H9 (cell line): ENCODE measurements around the gene TDP2. TPM values are rescaled to one million over a fixed set of nuclear protein-coding genes. Genes with fewer than 3 reads are reported as not detected.
"Not testable (repeated sequence)": the region's sequence is repeated elsewhere in the genome, so short reads cannot be mapped to it uniquely, and the experiment has no call there.

Source experiments
- DNase-seq: peaks from one replicate; pipeline ENCODE4 v3.0.0-alpha.2; 2017
- H2AFZ ChIP-seq: one replicate; pipeline ENCODE4 v1.6.1; 2013; ENCODE audit warnings: mild to moderate bottlenecking, low read length, control low read depth, moderate library complexity
- H2AK5ac ChIP-seq: 2 replicates; pipeline ENCODE4 v1.6.1; 2013; ENCODE audit warnings: low read length, control low read depth, mixed read lengths; ENCODE audit not compliant: insufficient read length
- H2BK120ac ChIP-seq: one replicate; pipeline ENCODE4 v1.6.1; 2013; ENCODE audit warnings: low read depth, mild to moderate bottlenecking, low read length, control low read depth, inconsistent platforms; ENCODE audit not compliant: poor library complexity, severe bottlenecking
- H2BK12ac ChIP-seq: 2 replicates; pipeline ENCODE4 v1.6.1; 2013; ENCODE audit warnings: low read length, control low read depth, mixed read lengths, low read depth; ENCODE audit not compliant: insufficient read length
- H2BK15ac ChIP-seq: 2 replicates; pipeline ENCODE4 v1.6.1; 2013; ENCODE audit warnings: low read depth, low read length, control low read depth
- H2BK20ac ChIP-seq: one replicate; pipeline ENCODE4 v1.6.1; 2013; ENCODE audit warnings: low read depth, mild to moderate bottlenecking, low read length, control low read depth, inconsistent platforms; ENCODE audit not compliant: poor library complexity, severe bottlenecking
- H2BK5ac ChIP-seq: 2 replicates; pipeline ENCODE4 v1.6.1; 2013; ENCODE audit warnings: low read length, control low read depth, mixed read lengths; ENCODE audit not compliant: insufficient read length
- H3K14ac ChIP-seq: 2 replicates; pipeline ENCODE4 v1.6.1; 2013; ENCODE audit warnings: low read length, control low read depth; ENCODE audit not compliant: insufficient read depth
- H3K18ac ChIP-seq: 2 replicates; pipeline ENCODE4 v1.6.1; 2013; ENCODE audit warnings: low read depth, mild to moderate bottlenecking, mixed read lengths, low read length, control low read depth; ENCODE audit not compliant: insufficient read length
- H3K23ac ChIP-seq: 2 replicates; pipeline ENCODE4 v1.6.1; 2013; ENCODE audit warnings: low read length, control low read depth, mixed read lengths, low read depth; ENCODE audit not compliant: insufficient read length
- H3K23me2 ChIP-seq: 2 replicates; pipeline ENCODE4 v1.6.1; 2013; ENCODE audit warnings: low read depth, mild to moderate bottlenecking, mixed read lengths, low read length, control low read depth; ENCODE audit not compliant: insufficient read length, poor library complexity, severe bottlenecking
- H3K27ac ChIP-seq: 2 replicates; pipeline ENCODE4 v1.5.1; 2013; ENCODE audit warnings: low read length, control low read depth, mixed read lengths, low read depth; ENCODE audit not compliant: insufficient read length
- H3K27me3 ChIP-seq: 2 replicates; pipeline ENCODE4 v1.6.1; 2013; ENCODE audit warnings: low read length, control low read depth, inconsistent platforms; ENCODE audit not compliant: insufficient read depth
- H3K4ac ChIP-seq: 2 replicates; pipeline ENCODE4 v1.6.1; 2013; ENCODE audit warnings: low read depth, mild to moderate bottlenecking, control low read depth, inconsistent platforms, low read length, moderate library complexity
- H3K4me1 ChIP-seq: 2 replicates; pipeline ENCODE4 v1.6.1; 2013; ENCODE audit warnings: low read length, control low read depth, inconsistent platforms; ENCODE audit not compliant: insufficient read depth
- H3K4me2 ChIP-seq: 2 replicates; pipeline ENCODE4 v1.6.1; 2013; ENCODE audit warnings: low read length, control low read depth, mixed read lengths; ENCODE audit not compliant: insufficient read length, insufficient read depth
- H3K56ac ChIP-seq: 2 replicates; pipeline ENCODE4 v1.6.1; 2013; ENCODE audit warnings: low read depth, mild to moderate bottlenecking, mixed read lengths, low read length, control low read depth; ENCODE audit not compliant: insufficient read length
- H3K79me1 ChIP-seq: 2 replicates; pipeline ENCODE4 v1.6.1; 2013; ENCODE audit warnings: low read depth, mild to moderate bottlenecking, moderate library complexity, low read length, control low read depth, inconsistent platforms; ENCODE audit not compliant: insufficient read depth, poor library complexity, severe bottlenecking
- H3K79me2 ChIP-seq: 2 replicates; pipeline ENCODE4 v1.6.1; 2013; ENCODE audit warnings: low read length, control low read depth, inconsistent platforms; ENCODE audit not compliant: insufficient read depth
- H3K9ac ChIP-seq: 2 replicates; pipeline ENCODE4 v1.6.1; 2013; ENCODE audit warnings: low read length, control low read depth, mixed read lengths; ENCODE audit not compliant: insufficient read length; ENCODE audit errors: extremely low read depth
- H3K9me3 ChIP-seq: one replicate; pipeline ENCODE4 v1.6.1; 2013; ENCODE audit warnings: low read depth, low read length, inconsistent platforms; ENCODE audit not compliant: control insufficient read depth
- H3T11ph ChIP-seq: one replicate; pipeline ENCODE4 v1.6.1; 2013; ENCODE audit warnings: mild to moderate bottlenecking, low read length, control low read depth, inconsistent platforms
- H4K20me1 ChIP-seq: one replicate; pipeline ENCODE4 v1.6.1; 2013; ENCODE audit not compliant: control insufficient read depth, insufficient read length, insufficient read depth
- H4K5ac ChIP-seq: 2 replicates; pipeline ENCODE4 v1.6.1; 2013; ENCODE audit warnings: low read depth, mild to moderate bottlenecking, mixed read lengths, low read length, control low read depth; ENCODE audit not compliant: insufficient read length
- H4K8ac ChIP-seq: replicated peaks from 2 replicates; pipeline ENCODE4 v1.6.1; 2013; ENCODE audit warnings: low read length, control low read depth, mixed read lengths, low read depth; ENCODE audit not compliant: insufficient read length
- H4K91ac ChIP-seq: 2 replicates; pipeline ENCODE4 v1.6.1; 2013; ENCODE audit warnings: low read depth, mild to moderate bottlenecking, moderate library complexity, mixed read lengths, low read length, control low read depth; ENCODE audit not compliant: insufficient read length
- H3K27ac Mint-ChIP-seq, 3 experiments: 2 replicates in 2 of 3; 3 replicates in 1 of 3; pipeline ENCODE4 v1.8.0; 2020 to 2021; ENCODE audit warnings: mixed read lengths in 3 of 3, mild to moderate bottlenecking in 1 of 3, moderate library complexity in 1 of 3
- H3K27me3 Mint-ChIP-seq: 2 replicates; pipeline ENCODE4 v1.8.0; 2021; ENCODE audit warnings: low read depth, mild to moderate bottlenecking, moderate library complexity, mixed read lengths
- H3K36me3 Mint-ChIP-seq, 3 experiments: 2 replicates in 2 of 3; 3 replicates in 1 of 3; pipeline ENCODE4 v1.8.0; 2020 to 2021; ENCODE audit warnings: low read depth in 3 of 3, mixed read lengths in 3 of 3; ENCODE audit not compliant: insufficient read depth in 1 of 3
- H3K4me1 Mint-ChIP-seq, 2 experiments: 2 replicates each; pipeline ENCODE4 v1.8.0; 2020; ENCODE audit warnings: mixed read lengths in 2 of 2
- H3K4me3 Mint-ChIP-seq, 2 experiments: 2 replicates in 1 of 2; 3 replicates in 1 of 2; pipeline ENCODE4 v1.8.0; 2020 to 2021; ENCODE audit warnings: mild to moderate bottlenecking in 2 of 2, mixed read lengths in 2 of 2, moderate library complexity in 1 of 2
- H3K9me3 Mint-ChIP-seq, 2 experiments: 2 replicates in 1 of 2; 3 replicates in 1 of 2; pipeline ENCODE4 v1.8.0; 2020; ENCODE audit warnings: mild to moderate bottlenecking in 2 of 2, mixed read lengths in 2 of 2, moderate library complexity in 1 of 2
- WGBS: extraction: QIAGEN DNeasy Blood & Tissue Kit; methylation state at CpG from one replicate; pipeline ENCODE4 v1.1.7; 2013; ENCODE audit warnings: missing lambda C conversion rate, low lambda C conversion rate, mixed read lengths; ENCODE audit not compliant: insufficient read length; ENCODE audit errors: extremely low coverage; 5-methylcytosine and 5-hydroxymethylcytosine counted together
- total RNA-seq: library from RNA; stranded (reverse); gene quantifications from 2 replicates; pipeline ENCODE4 v1.2.1, GENCODE V29; 2021
- TF ChIP-seq, protein P1 (sequence below): fragments of 200-600 bp; sonication (generic); conservative IDR thresholded peaks from 3 replicates; pipeline ENCODE4 v1.8.0; 2021; ENCODE audit warnings: antibody characterized with exemption, mild to moderate bottlenecking

The TDP2 gene
- total RNA-seq, 1 experiment from 2014 or later: 55.6 TPM

- H3K4me2 ChIP-seq: no peak overlapping the region
- DNase-seq: no peak
- H3K27ac ChIP-seq: no peak overlapping the region
- TF ChIP-seq, protein P1, sequence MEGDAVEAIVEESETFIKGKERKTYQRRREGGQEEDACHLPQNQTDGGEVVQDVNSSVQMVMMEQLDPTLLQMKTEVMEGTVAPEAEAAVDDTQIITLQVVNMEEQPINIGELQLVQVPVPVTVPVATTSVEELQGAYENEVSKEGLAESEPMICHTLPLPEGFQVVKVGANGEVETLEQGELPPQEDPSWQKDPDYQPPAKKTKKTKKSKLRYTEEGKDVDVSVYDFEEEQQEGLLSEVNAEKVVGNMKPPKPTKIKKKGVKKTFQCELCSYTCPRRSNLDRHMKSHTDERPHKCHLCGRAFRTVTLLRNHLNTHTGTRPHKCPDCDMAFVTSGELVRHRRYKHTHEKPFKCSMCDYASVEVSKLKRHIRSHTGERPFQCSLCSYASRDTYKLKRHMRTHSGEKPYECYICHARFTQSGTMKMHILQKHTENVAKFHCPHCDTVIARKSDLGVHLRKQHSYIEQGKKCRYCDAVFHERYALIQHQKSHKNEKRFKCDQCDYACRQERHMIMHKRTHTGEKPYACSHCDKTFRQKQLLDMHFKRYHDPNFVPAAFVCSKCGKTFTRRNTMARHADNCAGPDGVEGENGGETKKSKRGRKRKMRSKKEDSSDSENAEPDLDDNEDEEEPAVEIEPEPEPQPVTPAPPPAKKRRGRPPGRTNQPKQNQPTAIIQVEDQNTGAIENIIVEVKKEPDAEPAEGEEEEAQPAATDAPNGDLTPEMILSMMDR: no peak
- H3K23me2 ChIP-seq: peaks cover 12% of the 10 kb centered on the region
- no peak overlapping the region for H2AK5ac ChIP-seq
- no peak overlapping the region for H3K18ac ChIP-seq
- no peak overlapping the region for H2BK5ac ChIP-seq
- H3K14ac ChIP-seq: no peak overlapping the region
- no peaks in the 10 kb centered on the region for H3K4me1 ChIP-seq
- no peak overlapping the region for H3T11ph ChIP-seq
- H3K36me3 Mint-ChIP-seq: peaks cover 55 to 71% (median 61%) of the 10 kb centered on the region in 3 experiments
- H3K4ac ChIP-seq: no peak overlapping the region
- no peak overlapping the region for H3K27ac Mint-ChIP-seq
- no peak overlapping the region for H3K9ac ChIP-seq
- H4K8ac ChIP-seq: no peak overlapping the region
- H4K91ac ChIP-seq: no peak overlapping the region
- H3K9me3 ChIP-seq: peaks cover 25% of the 10 kb centered on the region
- H3K23ac ChIP-seq: no peak overlapping the region
- WGBS: no CpG with 5 or more reads among the region's 9 CpGs
- H2AFZ ChIP-seq: no peak overlapping the region
- no peak overlapping the region for H2BK15ac ChIP-seq
- H3K27me3 Mint-ChIP-seq: peaks cover 1% of the 10 kb centered on the region; the same call in 1 of the 2 replicates
- no peak overlapping the region; a peak in 1 of 5 replicates for H3K4me3 Mint-ChIP-seq
- no peak overlapping the region for H3K56ac ChIP-seq
- H4K5ac ChIP-seq: no peak overlapping the region
- H2BK20ac ChIP-seq: no peak overlapping the region
- H3K4me1 Mint-ChIP-seq: peaks cover 17 to 22% of the 10 kb centered on the region in 2 experiments
- no peak overlapping the region for H2BK12ac ChIP-seq
- peaks cover 8% of the 10 kb centered on the region; the same call in 1 of the 2 replicates for H3K79me2 ChIP-seq
- H3K79me1 ChIP-seq: no peaks in the 10 kb centered on the region
- H3K9me3 Mint-ChIP-seq: peaks cover 49 to 55% of the 10 kb centered on the region in 2 experiments
- H4K20me1 ChIP-seq: no peaks in the 10 kb centered on the region
- H2BK120ac ChIP-seq: no peak overlapping the region
- no peaks in the 10 kb centered on the region for H3K27me3 ChIP-seq
Measured at GRCh38 chr6:24668997-24669361, 2.3 kb upstream of the TDP2 start.

- H2BK15ac ChIP-seq, H3K18ac ChIP-seq, H3K79me1 ChIP-seq, H2AFZ ChIP-seq, H4K91ac ChIP-seq, H3K27ac ChIP-seq, H2BK12ac ChIP-seq, H3K23ac ChIP-seq, DNase-seq, H4K20me1 ChIP-seq, H4K5ac ChIP-seq, H3K4ac ChIP-seq, H4K8ac ChIP-seq, H3K9ac ChIP-seq, H3K14ac ChIP-seq, H3K4me1 ChIP-seq, H3K27me3 ChIP-seq, H3K27me3 Mint-ChIP-seq, H2BK5ac ChIP-seq, H3K56ac ChIP-seq, H2BK20ac ChIP-seq, H3K79me2 ChIP-seq, H2BK120ac ChIP-seq, H3T11ph ChIP-seq, H3K27ac Mint-ChIP-seq, H2AK5ac ChIP-seq: not testable (repeated sequence)
- peaks cover 42 to 48% of the 10 kb centered on the region in 2 experiments for H3K9me3 Mint-ChIP-seq
- H3K23me2 ChIP-seq: peaks cover 12% of the 10 kb centered on the region
- WGBS: no CpG with 5 or more reads among the region's 18 CpGs
- H3K36me3 Mint-ChIP-seq: peaks cover 55 to 71% (median 61%) of the 10 kb centered on the region in 3 experiments
- peaks cover 22% of the 10 kb centered on the region for H3K9me3 ChIP-seq
- peaks cover 20 to 22% of the 10 kb centered on the region in 2 experiments for H3K4me1 Mint-ChIP-seq
- peak overlapping the region; percentile 74 for H3K4me2 ChIP-seq
- H3K4me3 Mint-ChIP-seq: peak overlapping the region; percentile 91 to 95
Measured at GRCh38 chr6:24668066-24668996, 1.6 kb upstream of the TDP2 start.
